ENCODE results near the gene MAP2K7. TPM values are rescaled to one million over a fixed set of nuclear protein-coding genes. Genes with fewer than 3 reads are reported as not detected.
"Not testable (repeated sequence)": the region's sequence is repeated elsewhere in the genome, so short reads cannot be mapped to it uniquely, and the experiment has no call there.

Gene MAP2K7
- total and polyA plus RNA-seq, 3 experiments from 2014 or later, result 2.0 to 38.3 (median 35.9) TPM

DNA sequence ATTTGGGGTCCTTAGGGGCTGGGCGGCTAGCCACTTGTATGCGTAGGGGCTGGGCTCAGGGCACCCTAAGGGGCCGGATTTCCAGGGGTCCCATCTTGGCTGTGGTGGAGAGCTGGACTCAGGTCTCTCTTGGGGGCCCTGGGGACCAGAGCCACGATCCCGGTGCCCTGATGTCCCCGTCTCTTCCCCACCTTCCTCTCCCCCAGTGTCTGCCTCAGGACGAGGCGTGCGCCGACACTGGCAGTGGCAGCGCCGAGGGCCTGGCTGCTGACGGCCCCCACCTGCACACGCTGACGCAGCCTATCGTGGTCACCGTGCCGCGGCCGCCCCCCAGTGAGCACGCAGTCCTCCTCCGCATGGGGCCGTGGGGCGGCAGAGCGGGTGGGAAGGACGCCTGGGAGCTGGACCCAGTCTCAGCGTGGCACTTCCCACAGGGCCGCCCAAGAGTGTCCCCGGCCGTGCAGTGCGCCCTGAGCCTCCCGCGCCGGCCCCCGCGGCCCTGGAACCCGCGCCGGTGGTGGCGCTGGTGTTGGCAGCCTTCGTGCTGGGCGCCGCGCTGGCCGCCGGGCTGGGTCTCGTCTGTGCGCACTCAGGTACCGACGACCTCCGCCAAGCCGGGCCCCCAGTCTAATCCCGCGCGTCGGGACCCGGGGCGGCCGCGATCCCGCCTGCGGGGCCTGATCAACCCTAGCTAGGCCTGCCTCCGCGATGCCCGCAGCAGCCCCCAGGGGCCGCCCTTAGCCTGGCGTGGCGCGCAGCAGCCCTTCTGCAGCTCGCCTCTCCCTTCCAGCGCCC lies 13.8 kb downstream of the MAP2K7 start:
- peak; percentile 43 to 72 (median 48) for DNase-seq
- peak overlapping the region; percentile 22 for H3K4me3 ChIP-seq (ENCODE audit: low read length)
- Mint-ChIP-seq H3K27me3 (peaks cover 29% of the 10 kb centered on the region in 2 donors), H3K4me3 (peak overlapping the region; percentile 77 to 91 (median 81)), H3K27ac (peak overlapping the region in 7 of 8 donors; percentile 36 to 94 (median 73)), H3K4me1 (peaks cover 26 to 54% (median 28%) of the 10 kb centered on the region in 3 donors), H3K36me3 (peaks cover 3 to 16% (median 3%) of the 10 kb centered on the region in 3 donors), H3K9me3 (no peaks in the 10 kb centered on the region)
- no peaks in the 10 kb centered on the region for H3K9me3 ChIP-seq (ENCODE audit: low read length)
- POLR2A ChIA-PET, result interaction anchor here (0.6 to 3.0 kb wide), 5 partner anchors 8 to 88 kb away, joined by 3 to 11 read pairs (median 4); partner anchors contain the start of genes ELAVL1 and MAP2K7
- H3K36me3 ChIP-seq (ENCODE audit: insufficient read depth, low read length), result no peaks in the 10 kb centered on the region
- peaks cover 37% of the 10 kb centered on the region for H3K4me1 ChIP-seq (ENCODE audit: insufficient read depth, low read length)
- no peak overlapping the region for H3K27ac ChIP-seq (ENCODE audit: low read depth, low read length)
- CTCF ChIA-PET, result interaction anchor here (1.0 to 8.3 kb wide), 7 partner anchors 9 to 237 kb away, joined by 3 to 41 read pairs (median 4); partner anchors contain the start of genes MAP2K7, TIMM44 and TRAPPC5
- H3K27me3 ChIP-seq (ENCODE audit: insufficient read depth, low read length, poor library complexity, severe bottlenecking), result peaks cover 18% of the 10 kb centered on the region

DNA sequence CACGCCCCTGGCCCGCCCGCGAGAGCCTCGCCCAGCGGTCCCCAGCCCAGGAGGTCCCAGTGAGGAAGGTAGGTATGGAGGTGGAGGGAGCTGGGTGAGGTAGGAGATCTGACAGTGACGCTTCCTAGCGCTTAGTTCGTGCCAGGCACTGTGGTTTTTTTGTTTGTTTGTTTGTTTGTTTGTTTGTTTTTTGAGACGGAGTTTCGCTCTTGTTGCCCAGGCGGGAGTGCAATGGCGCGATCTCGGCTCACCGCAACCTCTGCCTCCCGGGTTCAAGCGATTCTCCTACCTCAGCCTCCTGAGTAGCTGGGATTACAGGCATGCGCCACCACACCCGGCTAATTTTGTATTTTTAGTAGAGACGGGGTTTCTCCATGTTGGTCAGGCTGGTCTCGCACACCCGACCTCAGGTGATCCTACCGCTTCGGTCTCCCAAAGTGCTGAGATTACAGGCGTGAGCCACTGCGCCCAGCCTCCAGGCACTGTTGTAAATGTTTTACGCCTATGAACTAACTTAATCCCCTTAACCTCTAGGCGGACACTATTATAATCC lies 14.5 kb downstream of the MAP2K7 start:
- H3K27ac Mint-ChIP-seq, result peak overlapping the region in 7 of 8 donors; percentile 17 to 94 (median 54)
- Histone ChIP-seq H3K4me1 (ENCODE audit: insufficient read depth, low read length) (peaks cover 37% of the 10 kb centered on the region), H3K27me3 (ENCODE audit: insufficient read depth, low read length, poor library complexity, severe bottlenecking) (peaks cover 18% of the 10 kb centered on the region)
- peaks cover 26 to 55% (median 30%) of the 10 kb centered on the region in 3 donors for H3K4me1 Mint-ChIP-seq
- not testable (repeated sequence) for DNase-seq; H3K27ac ChIP-seq (ENCODE audit: low read depth, low read length); H3K4me3 ChIP-seq (ENCODE audit: low read length); H3K9me3 ChIP-seq (ENCODE audit: low read length); H3K36me3 ChIP-seq (ENCODE audit: insufficient read depth, low read length); H3K9me3 Mint-ChIP-seq
- peaks cover 29% of the 10 kb centered on the region in 2 donors for H3K27me3 Mint-ChIP-seq
- ChIA-PET CTCF (interaction anchor here (0.6 to 8.3 kb wide), 7 partner anchors 10 to 419 kb away, joined by 3 to 41 read pairs (median 4); partner anchors contain the start of genes MAP2K7 and TIMM44), POLR2A (interaction anchor here (0.6 to 3.0 kb wide), 5 partner anchors 9 to 87 kb away, joined by 3 to 11 read pairs (median 4); partner anchors contain the start of genes ELAVL1 and MAP2K7)
- H3K4me3 Mint-ChIP-seq, result peak overlapping the region; percentile 44 to 85 (median 71)
- peaks cover 0 to 15% (median 0%) of the 10 kb centered on the region in 3 donors for H3K36me3 Mint-ChIP-seq

DNA sequence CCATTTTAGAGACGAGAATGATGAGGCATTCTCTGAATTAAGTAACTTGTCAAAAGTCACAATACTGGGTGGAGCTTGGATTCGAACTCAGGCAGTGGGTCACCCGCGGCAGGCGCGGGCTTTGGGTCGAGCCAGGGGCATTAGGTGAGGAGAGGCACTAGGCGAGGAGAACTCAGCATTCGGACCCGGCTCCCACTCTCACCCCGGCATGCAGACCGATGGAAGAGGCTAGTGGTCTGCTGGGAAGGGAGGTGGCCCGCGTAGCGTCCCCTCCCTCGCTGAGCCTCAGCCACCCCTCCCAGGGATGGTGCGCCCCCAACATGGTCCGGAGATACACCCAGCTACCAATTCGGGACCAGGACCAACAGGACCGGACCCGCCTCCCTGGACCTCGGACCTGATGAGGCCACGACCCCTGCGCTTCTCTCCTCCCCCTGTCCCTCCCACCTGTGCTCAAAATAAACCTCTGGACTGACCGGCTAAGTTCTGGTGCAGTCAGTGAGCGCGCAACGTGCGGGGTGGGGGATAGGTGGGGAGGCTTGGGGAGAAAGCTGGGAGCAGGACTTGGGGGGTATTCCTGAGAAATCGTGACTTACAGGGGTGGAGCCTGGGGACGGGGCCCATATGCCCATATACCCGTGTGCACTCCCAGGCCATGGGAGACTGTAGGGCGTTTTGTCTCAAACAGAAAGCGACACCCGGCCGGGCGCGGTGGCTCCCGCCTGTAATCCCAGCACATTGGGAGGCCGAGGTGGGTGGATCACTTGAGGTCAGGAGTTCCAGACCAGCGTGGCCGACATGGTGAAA lies 15.1 kb downstream of the MAP2K7 start:
- H3K9me3 Mint-ChIP-seq, result no peaks in the 10 kb centered on the region
- H3K4me3 Mint-ChIP-seq, result peak overlapping the region in 6 of 7 donors; percentile 19 to 86 (median 80)
- peaks cover 29% of the 10 kb centered on the region in 2 donors for H3K27me3 Mint-ChIP-seq
- Histone ChIP-seq H3K36me3 (ENCODE audit: insufficient read depth, low read length) (no peaks in the 10 kb centered on the region), H3K27me3 (ENCODE audit: insufficient read depth, low read length, poor library complexity, severe bottlenecking) (peaks cover 18% of the 10 kb centered on the region), H3K27ac (ENCODE audit: low read depth, low read length) (peak overlapping the region; percentile 20), H3K4me3 (ENCODE audit: low read length) (no peak overlapping the region), H3K4me1 (ENCODE audit: insufficient read depth, low read length) (peaks cover 37% of the 10 kb centered on the region), H3K9me3 (ENCODE audit: low read length) (no peaks in the 10 kb centered on the region)
- H3K27ac Mint-ChIP-seq, result peak overlapping the region in 3 of 8 donors; percentile 17 to 94 (median 75)
- CTCF ChIA-PET, result interaction anchor here (0.6 to 8.3 kb wide), 7 partner anchors 11 to 418 kb away, joined by 3 to 41 read pairs (median 4); partner anchors contain the start of genes MAP2K7 and TIMM44
- H3K36me3 Mint-ChIP-seq, result peaks cover 0 to 13% (median 0%) of the 10 kb centered on the region in 3 donors
- peaks cover 26 to 58% (median 30%) of the 10 kb centered on the region in 3 donors for H3K4me1 Mint-ChIP-seq
- no peak for DNase-seq
- POLR2A ChIA-PET, result interaction anchor here (0.6 to 3.0 kb wide), 8 partner anchors 10 to 574 kb away, joined by 3 to 42 read pairs (median 6); partner anchors contain the start of genes ELAVL1, MAP2K7 and TIMM44

DNA sequence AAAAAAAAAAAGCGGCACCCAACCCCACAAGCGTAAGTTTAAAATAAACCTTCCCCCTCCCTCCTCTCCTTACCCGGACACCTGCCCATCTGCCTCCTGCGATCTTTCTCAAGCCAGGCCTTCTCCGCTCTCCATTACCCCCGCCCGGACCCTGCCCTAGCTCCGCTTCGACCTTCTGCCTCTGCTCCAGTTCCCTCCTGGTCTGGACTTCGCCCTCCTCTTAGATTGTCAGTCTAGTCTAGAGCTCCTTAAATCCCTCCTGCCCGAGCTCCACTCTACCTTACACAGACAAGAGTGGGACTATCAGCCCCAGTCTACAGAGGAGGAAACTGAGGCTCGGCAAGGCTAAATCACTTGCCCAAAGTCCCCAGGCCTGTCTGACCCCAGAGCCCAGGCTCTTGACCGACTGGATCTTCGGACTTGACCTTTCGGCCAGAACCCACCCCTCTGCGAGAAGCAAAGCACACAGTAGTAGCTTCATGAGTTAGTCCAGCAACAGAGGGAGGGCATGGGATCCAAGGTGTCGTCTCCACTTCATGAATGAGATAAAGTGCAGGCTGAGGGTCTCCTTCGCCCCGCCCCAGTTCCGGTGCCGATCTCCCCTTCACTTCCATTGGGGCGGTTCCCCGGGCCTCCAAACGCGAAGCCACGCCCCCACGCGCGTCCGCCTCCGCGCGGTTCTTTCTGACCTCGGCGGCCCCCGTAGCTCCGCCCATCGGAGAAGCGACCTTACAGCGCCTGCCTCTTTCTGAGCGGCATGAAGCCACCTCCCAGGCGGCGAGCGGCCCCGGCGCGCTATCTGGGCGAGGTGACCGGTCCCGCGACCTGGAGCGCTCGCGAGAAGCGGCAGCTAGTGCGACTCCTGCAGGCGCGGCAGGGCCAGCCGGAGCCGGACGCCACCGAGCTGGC lies 16.2 kb downstream of the MAP2K7 start, which contains the start of gene SNAPC2:
Gene SNAPC2 (plus strand): TSS at position 729 of the 909 bp plus-strand sequence. CDS start 29 bp downstream, at position 758.
- peaks cover 39% of the 10 kb centered on the region for H3K4me1 ChIP-seq (ENCODE audit: insufficient read depth, low read length)
- peak; percentile 93 to 98 (median 97) for DNase-seq
- peak within 1 kb of the TSS; percentile 68 for H3K27ac ChIP-seq (ENCODE audit: low read depth, low read length)
- Mint-ChIP-seq H3K36me3 (peaks cover 0 to 13% (median 0%) of the 10 kb centered on the region in 3 donors), H3K4me1 (peaks cover 26 to 63% (median 32%) of the 10 kb centered on the region in 3 donors), H3K4me3 (peak within 1 kb of the TSS; percentile 84 to 95 (median 86)), H3K9me3 (no peaks in the 10 kb centered on the region), H3K27me3 (peaks cover 25 to 29% of the 10 kb centered on the region in 2 donors), H3K27ac (peak within 1 kb of the TSS; percentile 85 to 97 (median 92))
- H3K27me3 ChIP-seq (ENCODE audit: insufficient read depth, low read length, poor library complexity, severe bottlenecking), result peaks cover 18% of the 10 kb centered on the region
- ChIA-PET CTCF (interaction anchor here (1.1 to 8.3 kb wide), 11 partner anchors 8 to 1148 kb away, joined by 3 to 41 read pairs (median 3); partner anchors contain the start of genes MAP2K7 and TIMM44), POLR2A (interaction anchor here (0.6 to 3.0 kb wide), 10 partner anchors 8 to 575 kb away, joined by 3 to 42 read pairs (median 5); partner anchors contain the start of genes MAP2K7 and TIMM44)
- H3K4me3 ChIP-seq (ENCODE audit: low read length), result peak within 1 kb of the TSS; percentile 81
- no peaks in the 10 kb centered on the region for H3K9me3 ChIP-seq (ENCODE audit: low read length)
- no peaks in the 10 kb centered on the region for H3K36me3 ChIP-seq (ENCODE audit: insufficient read depth, low read length)

DNA sequence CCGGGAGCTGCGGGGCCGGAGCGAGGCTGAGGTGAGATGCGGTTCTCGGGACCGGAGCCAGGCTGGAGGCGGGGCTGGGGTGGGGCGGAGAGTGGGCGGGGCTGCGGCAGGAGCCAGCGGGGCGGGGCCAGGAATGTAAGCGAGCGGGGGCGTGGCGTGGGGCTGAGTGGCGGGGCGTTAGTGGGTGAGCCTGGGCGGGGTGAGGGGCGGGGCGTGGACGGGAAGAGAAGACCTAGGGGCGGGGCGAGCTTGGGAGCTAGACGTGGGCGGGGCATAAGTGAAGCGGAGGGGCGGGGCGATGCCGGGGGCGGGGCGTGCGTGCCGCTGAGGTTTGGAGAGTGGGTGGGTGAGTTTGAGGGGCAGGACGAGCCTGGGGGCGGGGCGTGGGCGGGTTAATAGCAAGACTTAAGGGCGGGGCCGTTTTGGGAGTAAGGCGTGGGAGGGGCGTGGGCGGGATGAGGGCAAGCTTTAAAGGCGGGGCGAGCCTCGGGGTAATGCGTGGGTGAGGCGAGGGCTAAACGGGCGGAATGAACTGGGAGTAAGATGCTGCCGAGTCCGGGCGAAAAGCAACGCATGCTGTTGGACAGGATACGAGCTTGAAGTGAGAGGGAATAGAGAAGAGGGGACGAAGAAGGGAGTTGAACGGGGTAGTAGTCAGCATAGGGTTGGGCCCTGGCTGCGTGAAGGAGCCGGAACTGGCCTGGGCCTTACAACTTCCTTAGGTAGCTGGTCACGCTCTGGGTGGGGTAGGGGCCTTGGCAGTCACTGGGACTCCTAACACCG lies 17.0 kb downstream of the MAP2K7 start:
- Histone ChIP-seq H3K4me1 (ENCODE audit: insufficient read depth, low read length) (peaks cover 40% of the 10 kb centered on the region), H3K4me3 (ENCODE audit: low read length) (peak overlapping the region; percentile 81), H3K27me3 (ENCODE audit: insufficient read depth, low read length, poor library complexity, severe bottlenecking) (peaks cover 14% of the 10 kb centered on the region), H3K27ac (ENCODE audit: low read depth, low read length) (peak overlapping the region; percentile 68), H3K36me3 (ENCODE audit: insufficient read depth, low read length) (no peaks in the 10 kb centered on the region), H3K9me3 (ENCODE audit: low read length) (no peaks in the 10 kb centered on the region)
- H3K27ac Mint-ChIP-seq, result peak overlapping the region; percentile 85 to 97 (median 92)
- H3K9me3 Mint-ChIP-seq, result no peaks in the 10 kb centered on the region
- peaks cover 0 to 13% (median 0%) of the 10 kb centered on the region in 3 donors for H3K36me3 Mint-ChIP-seq
- peak; percentile 95 to 100 (median 99) for DNase-seq
- CTCF ChIA-PET, result interaction anchor here (1.1 to 8.3 kb wide), 11 partner anchors 9 to 1149 kb away, joined by 3 to 41 read pairs (median 3); partner anchors contain the start of genes MAP2K7 and TIMM44
- POLR2A ChIA-PET, result interaction anchor here (0.7 to 3.0 kb wide), 9 partner anchors 8 to 291 kb away, joined by 3 to 42 read pairs (median 5); partner anchors contain the start of genes MAP2K7, PET100 and TIMM44
- H3K4me1 Mint-ChIP-seq, result peaks cover 26 to 61% (median 30%) of the 10 kb centered on the region in 3 donors
- peak overlapping the region; percentile 84 to 95 (median 86) for H3K4me3 Mint-ChIP-seq
- peaks cover 20 to 24% of the 10 kb centered on the region in 2 donors for H3K27me3 Mint-ChIP-seq

All from CD8-positive, alpha-beta memory T cell (primary cell).